Esophagus squamous epithelium (tissue), 4 donors: Measurements from ENCODE around the gene RIOX2.

Experiments used
- POLR2A ChIP-seq, 4 donors: fragments of 450-650 bp; IDR thresholded peaks; one replicate each; pipeline ENCODE4 v1.6.1; 2017; ENCODE audit warnings: antibody characterized with exemption in 4 of 4, mild to moderate bottlenecking in 4 of 4, moderate library complexity in 3 of 4
- TF ChIP-seq, protein P1 (sequence below), 6 experiments: fragments of 450-650 bp in 4 of 6; fragments of 200-600 bp in 2 of 6; sonication (generic) in 2 of 6; IDR thresholded peaks; one replicate each; pipeline ENCODE4 v1.5.1; 2016 to 2019; ENCODE audit warnings: antibody characterized with exemption in 6 of 6, mild to moderate bottlenecking in 4 of 6, moderate library complexity in 4 of 6

GRCh38 chr3:97967966-97968365, 4.3 kb downstream of the RIOX2 start:
- no peak for TF ChIP-seq POLR2A (IDR thresholded peaks at IDR 0.05)
- TF ChIP-seq, protein P1, sequence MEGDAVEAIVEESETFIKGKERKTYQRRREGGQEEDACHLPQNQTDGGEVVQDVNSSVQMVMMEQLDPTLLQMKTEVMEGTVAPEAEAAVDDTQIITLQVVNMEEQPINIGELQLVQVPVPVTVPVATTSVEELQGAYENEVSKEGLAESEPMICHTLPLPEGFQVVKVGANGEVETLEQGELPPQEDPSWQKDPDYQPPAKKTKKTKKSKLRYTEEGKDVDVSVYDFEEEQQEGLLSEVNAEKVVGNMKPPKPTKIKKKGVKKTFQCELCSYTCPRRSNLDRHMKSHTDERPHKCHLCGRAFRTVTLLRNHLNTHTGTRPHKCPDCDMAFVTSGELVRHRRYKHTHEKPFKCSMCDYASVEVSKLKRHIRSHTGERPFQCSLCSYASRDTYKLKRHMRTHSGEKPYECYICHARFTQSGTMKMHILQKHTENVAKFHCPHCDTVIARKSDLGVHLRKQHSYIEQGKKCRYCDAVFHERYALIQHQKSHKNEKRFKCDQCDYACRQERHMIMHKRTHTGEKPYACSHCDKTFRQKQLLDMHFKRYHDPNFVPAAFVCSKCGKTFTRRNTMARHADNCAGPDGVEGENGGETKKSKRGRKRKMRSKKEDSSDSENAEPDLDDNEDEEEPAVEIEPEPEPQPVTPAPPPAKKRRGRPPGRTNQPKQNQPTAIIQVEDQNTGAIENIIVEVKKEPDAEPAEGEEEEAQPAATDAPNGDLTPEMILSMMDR (IDR thresholded peaks at IDR 0.05) = peak in 1 of 6 experiments; percentile 5
